ENCODE data around the gene SCN1B.

The SCN1B gene

GRCh38 chr19:35049456-35049855 lies 19.2 kb downstream of the SCN1B start:
- TF ChIP-seq TEAD4 (IDR thresholded peaks at IDR 0.05), result no peak
- no peak for TF ChIP-seq TAF1 (IDR thresholded peaks at IDR 0.05; ENCODE audit: low read depth)
- no peak for TF ChIP-seq TCF12 (IDR thresholded peaks at IDR 0.05; ENCODE audit: low read depth)
- no peak for TF ChIP-seq CEBPB (IDR thresholded peaks at IDR 0.05)
- TF ChIP-seq YY1 (IDR thresholded peaks at IDR 0.05; ENCODE audit: low read depth), result no peak
- TF ChIP-seq NFIC (IDR thresholded peaks at IDR 0.05), result no peak
- TF ChIP-seq MAX (IDR thresholded peaks at IDR 0.05), result no peak
- TF ChIP-seq USF1 (IDR thresholded peaks at IDR 0.05), result no peak

- no peak for TF ChIP-seq USF1 (IDR thresholded peaks at IDR 0.05)
- TF ChIP-seq TEAD4 (IDR thresholded peaks at IDR 0.05), result no peak
- TF ChIP-seq ZBTB7A (IDR thresholded peaks at IDR 0.05; ENCODE audit: low read depth), result no peak
- TF ChIP-seq EGR1 (IDR thresholded peaks at IDR 0.05), result no peak
- TF ChIP-seq REST (IDR thresholded peaks at IDR 0.05; ENCODE audit: low read depth), result no peak
- TF ChIP-seq RAD21 (IDR thresholded peaks at IDR 0.05; ENCODE audit: low read depth), result no peak
- TF ChIP-seq FOXM1 (IDR thresholded peaks at IDR 0.05; ENCODE audit: borderline replicate concordance, low read depth), result no peak
- TF ChIP-seq TAF1 (IDR thresholded peaks at IDR 0.05; ENCODE audit: low read depth), result no peak
- no peak for TF ChIP-seq MAX (IDR thresholded peaks at IDR 0.05)
- no peak for TF ChIP-seq CREB1 (IDR thresholded peaks at IDR 0.05; ENCODE audit: low read depth)
- TF ChIP-seq CEBPB (IDR thresholded peaks at IDR 0.05), result no peak
- TF ChIP-seq YY1 (IDR thresholded peaks at IDR 0.05; ENCODE audit: low read depth), result no peak
- TF ChIP-seq TCF12 (IDR thresholded peaks at IDR 0.05; ENCODE audit: low read depth), result no peak
- no peak for TF ChIP-seq EP300 (IDR thresholded peaks at IDR 0.05; ENCODE audit: borderline replicate concordance)
- TF ChIP-seq NFIC (IDR thresholded peaks at IDR 0.05), result no peak
These were observed 21.5 kb downstream of the SCN1B start for GRCh38 chr19:35051796-35052195.

GRCh38 chr19:35052599-35053190 lies 22.4 kb downstream of the SCN1B start:
- no peak for TF ChIP-seq RAD21 (IDR thresholded peaks at IDR 0.05; ENCODE audit: low read depth)
- no peak for TF ChIP-seq NFIC (IDR thresholded peaks at IDR 0.05)
- TF ChIP-seq EP300 (IDR thresholded peaks at IDR 0.05; ENCODE audit: borderline replicate concordance), result no peak
- TF ChIP-seq TCF12 (IDR thresholded peaks at IDR 0.05; ENCODE audit: low read depth), result no peak
- no peak for TF ChIP-seq TEAD4 (IDR thresholded peaks at IDR 0.05)

GRCh38 chr19:35053667-35054293 lies 23.5 kb downstream of the SCN1B start:
- TF ChIP-seq CEBPB (IDR thresholded peaks at IDR 0.05), result no peak
- no peak for TF ChIP-seq FOXM1 (IDR thresholded peaks at IDR 0.05; ENCODE audit: borderline replicate concordance, low read depth)
- TF ChIP-seq NFIC (IDR thresholded peaks at IDR 0.05), result no peak
- no peak for TF ChIP-seq TEAD4 (IDR thresholded peaks at IDR 0.05)
- no peak for TF ChIP-seq RAD21 (IDR thresholded peaks at IDR 0.05; ENCODE audit: low read depth)
- TF ChIP-seq EP300 (IDR thresholded peaks at IDR 0.05; ENCODE audit: borderline replicate concordance), result no peak
- TF ChIP-seq REST (IDR thresholded peaks at IDR 0.05; ENCODE audit: low read depth), result no peak
- TF ChIP-seq MAX (IDR thresholded peaks at IDR 0.05), result no peak
- TF ChIP-seq YY1 (IDR thresholded peaks at IDR 0.05; ENCODE audit: low read depth), result no peak
- no peak for TF ChIP-seq TAF1 (IDR thresholded peaks at IDR 0.05; ENCODE audit: low read depth)

- TF ChIP-seq EGR1 (IDR thresholded peaks at IDR 0.05) (no peak), CREB1 (IDR thresholded peaks at IDR 0.05; ENCODE audit: low read depth) (no peak), YY1 (IDR thresholded peaks at IDR 0.05; ENCODE audit: low read depth) (no peak), MAX (IDR thresholded peaks at IDR 0.05) (no peak), TAF1 (IDR thresholded peaks at IDR 0.05; ENCODE audit: low read depth) (no peak), ZBTB7A (IDR thresholded peaks at IDR 0.05; ENCODE audit: low read depth) (no peak), CEBPB (IDR thresholded peaks at IDR 0.05) (no peak), FOXM1 (IDR thresholded peaks at IDR 0.05; ENCODE audit: borderline replicate concordance, low read depth) (no peak), TEAD4 (IDR thresholded peaks at IDR 0.05) (no peak), TCF12 (IDR thresholded peaks at IDR 0.05; ENCODE audit: low read depth) (no peak), NFIC (IDR thresholded peaks at IDR 0.05) (no peak), USF1 (IDR thresholded peaks at IDR 0.05) (no peak), REST (IDR thresholded peaks at IDR 0.05; ENCODE audit: low read depth) (no peak), RAD21 (IDR thresholded peaks at IDR 0.05; ENCODE audit: low read depth) (no peak)
These were observed 24.4 kb downstream of the SCN1B start for GRCh38 chr19:35054626-35055025.

Data from Ishikawa (cell line).